SK-N-SH (cell line): Measurements from ENCODE around the gene ASTN2. TPM values are rescaled to one million over a fixed set of nuclear protein-coding genes. Genes with fewer than 3 reads are reported as not detected.

Experiments used
- CTCF ChIA-PET: fragments of 300-600, 350-600 bp; formaldehyde crosslinking; extraction: SDS; loops from one replicate; lab custom pipeline; 2021; lab: Yijun Ruan, JAX
- POLR2A ChIA-PET: fragments of 350-600 bp; sonication (Branson Sonifier 250); formaldehyde crosslinking; extraction: SDS; loops from one replicate; lab custom pipeline; 2020; ENCODE audit warnings: antibody characterized with exemption, inconsistent platforms; lab: Yijun Ruan, JAX
- DNase-seq: peaks from one replicate; pipeline ENCODE4 v3.0.0; 2012
- H2AFZ ChIP-seq: fragments of 200-600 bp; sonication (generic); 2 replicates; pipeline ENCODE4 v1.8.1; 2016; ENCODE audit warnings: antibody characterized with exemption, mild to moderate bottlenecking, low read depth
- H3F3A ChIP-seq: fragments of 200-600 bp; sonication (generic); replicated peaks from 2 replicates; pipeline ENCODE3; 2016; ENCODE audit warnings: antibody characterized with exemption, mild to moderate bottlenecking; ENCODE audit not compliant: insufficient read depth
- H3K27ac ChIP-seq, 2 experiments: fragments of 200-500 bp in 1 of 2; fragments of 200-600 bp in 1 of 2; sonication (Bioruptor generic) in 1 of 2; sonication (generic), shearing (Covaris generic) in 1 of 2; 2 replicates each; pipeline versions ENCODE4 v1.5.1 to v1.6.1; 2014 to 2016; ENCODE audit warnings: low read depth in 2 of 2, inconsistent platforms in 1 of 2, low read length in 1 of 2, mild to moderate bottlenecking in 1 of 2, mixed read lengths in 1 of 2
- H3K27me3 ChIP-seq: fragments of 200-600 bp; sonication (generic), shearing (Covaris generic); 2 replicates; pipeline ENCODE4 v1.6.1; 2016; ENCODE audit warnings: mixed run types; ENCODE audit not compliant: insufficient read depth
- H3K36me3 ChIP-seq, 2 experiments: fragments of 200-500 bp in 1 of 2; fragments of 200-600 bp in 1 of 2; sonication (Bioruptor generic) in 1 of 2; sonication (generic) in 1 of 2; replicated peaks in 1 of 2; 2 replicates each; pipeline versions ENCODE3 to v1.5.1; 2014 to 2016; ENCODE audit warnings: low read length in 1 of 2, mild to moderate bottlenecking in 1 of 2; ENCODE audit not compliant: insufficient read depth in 2 of 2, control insufficient read depth in 1 of 2
- H3K4me1 ChIP-seq, 2 experiments: fragments of 200-500 bp in 1 of 2; fragments of 200-600 bp in 1 of 2; sonication (Bioruptor generic) in 1 of 2; sonication (generic), shearing (Covaris generic) in 1 of 2; 2 replicates each; pipeline versions ENCODE4 v1.5.1 to v1.6.1; 2014 to 2016; ENCODE audit warnings: low read depth in 1 of 2, low read length in 1 of 2, mixed run types in 1 of 2; ENCODE audit not compliant: insufficient read depth in 2 of 2, control insufficient read depth in 1 of 2
- H3K4me2 ChIP-seq: fragments of 200-600 bp; sonication (generic), shearing (Covaris generic); 2 replicates; pipeline ENCODE4 v1.6.1; 2017; ENCODE audit warnings: mixed run types
- H3K4me3 ChIP-seq, 2 experiments: fragments of 200-500 bp in 1 of 2; fragments of 200-600 bp in 1 of 2; sonication (Bioruptor generic) in 1 of 2; sonication (generic), shearing (Covaris generic) in 1 of 2; 2 replicates each; pipeline versions ENCODE4 v1.5.1 to v1.8.1; 2014 to 2016; ENCODE audit warnings: low read depth in 2 of 2, inconsistent platforms in 1 of 2, low read length in 1 of 2, mild to moderate bottlenecking in 1 of 2, mixed read lengths in 1 of 2, moderate library complexity in 1 of 2
- H3K79me2 ChIP-seq: fragments of 200-600 bp; sonication (generic); 2 replicates; pipeline ENCODE4 v1.8.1; 2017; ENCODE audit warnings: mild to moderate bottlenecking; ENCODE audit not compliant: insufficient read depth
- H3K9ac ChIP-seq: fragments of 200-600 bp; sonication (generic); 2 replicates; pipeline ENCODE4 v1.6.1; 2017; ENCODE audit warnings: mixed run types
- H3K9me2 ChIP-seq: fragments of 200-600 bp; sonication (generic); 2 replicates; pipeline ENCODE4 v1.6.1; 2017; ENCODE audit warnings: mixed run types
- H3K9me3 ChIP-seq: fragments of 200-600 bp; sonication (generic); 2 replicates; pipeline ENCODE4 v1.6.1; 2017; ENCODE audit warnings: mixed run types, mild to moderate bottlenecking, moderate library complexity
- H4K20me1 ChIP-seq: fragments of 200-600 bp; sonication (generic); 2 replicates; pipeline ENCODE4 v1.6.1; 2017; ENCODE audit warnings: mild to moderate bottlenecking, mixed run types; ENCODE audit not compliant: insufficient read depth
- EP300 ChIP-seq, 2 experiments: IDR thresholded peaks; 2 replicates each; pipeline versions ENCODE4 v1.4.0 to v1.6.1; 2012; ENCODE audit warnings: borderline replicate concordance in 1 of 2, low read depth in 1 of 2, low read length in 1 of 2
- EZH2phosphoT487 ChIP-seq: fragments of 200-600 bp; sonication (generic); IDR thresholded peaks from 2 replicates; pipeline ENCODE4 v1.6.1; 2017; ENCODE audit warnings: low read depth, mixed run types, mild to moderate bottlenecking, antibody characterized with exemption, moderate library complexity, borderline replicate concordance
- FOSL2 ChIP-seq: IDR thresholded peaks from 2 replicates; pipeline ENCODE4 v1.4.0; 2012; ENCODE audit warnings: low read depth, mild to moderate bottlenecking, moderate library complexity, borderline replicate concordance
- FOXJ3 ChIP-seq: sonication (generic); formaldehyde crosslinking; IDR thresholded peaks from 2 replicates; pipeline ENCODE4 v1.5.1; 2020; ENCODE audit warnings: mild to moderate bottlenecking, missing genetic modification reagents
- FOXM1 ChIP-seq: IDR thresholded peaks from 2 replicates; pipeline ENCODE4 v1.4.0; 2012; ENCODE audit warnings: low read depth, mild to moderate bottlenecking
- GATA2 ChIP-seq: sonication (generic); formaldehyde crosslinking; IDR thresholded peaks from 2 replicates; pipeline ENCODE4 v1.5.0; 2020; ENCODE audit warnings: mild to moderate bottlenecking, missing genetic modification reagents
- NFIC ChIP-seq: IDR thresholded peaks from 2 replicates; pipeline ENCODE4 v1.4.0; 2012; ENCODE audit warnings: borderline replicate concordance
- NRF1 ChIP-seq: IDR thresholded peaks from 2 replicates; pipeline ENCODE4 v1.6.1; 2012; ENCODE audit warnings: low read depth, mild to moderate bottlenecking, low read length
- RAD21 ChIP-seq: IDR thresholded peaks from 2 replicates; pipeline ENCODE4 v1.6.1; 2012; ENCODE audit warnings: mild to moderate bottlenecking, low read length
- RCOR1 ChIP-seq: fragments of 150-350 bp; IDR thresholded peaks from 2 replicates; pipeline ENCODE4 v1.6.1; 2017; ENCODE audit warnings: antibody characterized with exemption, low read length
- RFX5 ChIP-seq: IDR thresholded peaks from 2 replicates; pipeline ENCODE4 v1.6.1; 2012; ENCODE audit warnings: mild to moderate bottlenecking, improper control_type of control experiment, low read length
- SIN3A ChIP-seq: IDR thresholded peaks from 2 replicates; pipeline ENCODE4 v1.6.1; 2012; ENCODE audit warnings: low read depth, mild to moderate bottlenecking, low read length, moderate library complexity, borderline replicate concordance
- TAF1 ChIP-seq: IDR thresholded peaks from 2 replicates; pipeline ENCODE4 v1.6.1; 2012; ENCODE audit warnings: low read depth, mild to moderate bottlenecking, low read length, moderate library complexity, borderline replicate concordance
- WGBS: methylation state at CpG from one replicate; pipeline ENCODE4 v1.1.6; 2017; ENCODE audit warnings: low lambda C conversion rate; 5-methylcytosine and 5-hydroxymethylcytosine counted together
- polyA plus RNA-seq, 3 experiments: library from polyadenylated mRNA; depleted of rRNA; stranded (reverse); fragments of >200 nt; gene quantifications; 2 replicates each; pipeline ENCODE4 v1.2.3, GENCODE V29; 2012
- TF ChIP-seq, protein P1 (sequence below): IDR thresholded peaks from 2 replicates; pipeline ENCODE4; 2012
- TF ChIP-seq, protein P2 (sequence below): fragments of 150-350 bp; IDR thresholded peaks from 2 replicates; pipeline ENCODE4 v1.6.1; 2016; ENCODE audit warnings: mild to moderate bottlenecking, low read depth, low read length

Gene ASTN2
- polyA plus RNA-seq, 1 of the 3 experiments (the other 2 are of a cell fraction): 6.6 TPM

- TF ChIP-seq, protein P1, sequence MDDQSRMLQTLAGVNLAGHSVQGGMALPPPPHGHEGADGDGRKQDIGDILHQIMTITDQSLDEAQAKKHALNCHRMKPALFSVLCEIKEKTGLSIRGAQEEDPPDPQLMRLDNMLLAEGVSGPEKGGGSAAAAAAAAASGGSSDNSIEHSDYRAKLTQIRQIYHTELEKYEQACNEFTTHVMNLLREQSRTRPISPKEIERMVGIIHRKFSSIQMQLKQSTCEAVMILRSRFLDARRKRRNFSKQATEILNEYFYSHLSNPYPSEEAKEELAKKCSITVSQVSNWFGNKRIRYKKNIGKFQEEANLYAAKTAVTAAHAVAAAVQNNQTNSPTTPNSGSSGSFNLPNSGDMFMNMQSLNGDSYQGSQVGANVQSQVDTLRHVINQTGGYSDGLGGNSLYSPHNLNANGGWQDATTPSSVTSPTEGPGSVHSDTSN: no peak
- TF ChIP-seq FOXJ3: no peak
Observed at GRCh38 chr9:116979456-116979855, 435.4 kb downstream of the ASTN2 start (continued).

GRCh38 chr9:116978155-116978554 lies 436.7 kb downstream of the ASTN2 start:
- POLR2A ChIA-PET: no interaction called here

DNA sequence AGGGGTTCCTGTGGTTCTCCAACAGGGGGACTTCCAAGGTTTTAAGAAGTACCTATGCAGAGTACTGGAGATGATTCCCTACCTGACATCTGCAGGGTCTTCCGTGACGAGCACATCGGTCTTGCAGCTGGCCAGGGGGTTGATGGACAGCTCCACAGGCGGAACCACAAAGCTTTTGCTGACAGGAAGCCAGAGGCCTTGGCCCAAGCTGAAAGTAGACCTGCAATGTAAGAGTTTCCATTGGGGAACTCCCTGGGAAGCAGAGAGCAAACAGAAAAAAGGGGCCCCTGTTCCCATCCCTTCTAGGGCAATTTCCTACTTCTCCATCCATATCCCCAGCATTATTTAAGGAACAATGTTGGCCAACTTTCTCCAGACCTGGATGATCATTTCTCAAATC lies 439.7 kb downstream of the ASTN2 start:
- Histone ChIP-seq H3K9me2 (no peaks in the 10 kb centered on the region), H3K27ac (no peak overlapping the region), H4K20me1 (no peaks in the 10 kb centered on the region), H3K9me3 (no peaks in the 10 kb centered on the region), H3K4me2 (no peak overlapping the region), H3K79me2 (no peaks in the 10 kb centered on the region), H3K4me3 (no peak overlapping the region), H3F3A (no peaks in the 10 kb centered on the region), H3K9ac (no peak overlapping the region), H2AFZ (no peak overlapping the region), H3K36me3 (peaks cover 0 to 6% of the 10 kb centered on the region in 2 experiments), H3K4me1 (peaks cover 0 to 9% of the 10 kb centered on the region in 2 experiments; a peak in 2 of 4 replicates), H3K27me3 (no peaks in the 10 kb centered on the region)
- WGBS: 30% methylated on average over 3 of the region's 4 CpGs
- TF ChIP-seq TAF1: no peak
- TF ChIP-seq RFX5: no peak
- no peak for TF ChIP-seq RCOR1
- no peak for TF ChIP-seq NFIC
- no peak for TF ChIP-seq RAD21
- ChIA-PET CTCF (interaction anchor here (1.2 kb wide), 1 partner anchor 99 kb away, joined by 4 read pairs; no protein-coding TSS in a partner anchor), POLR2A (no interaction called here)
- DNase-seq: no peak

More at GRCh38 chr9:116978155-116978554, 436.7 kb downstream of the ASTN2 start:
- TF ChIP-seq GATA2 (CRISPR knock-in tag) (peak; percentile 71), EP300 (IDR thresholded peaks at IDR 0.05; ENCODE audit: borderline replicate concordance in 1 of 2, low read depth in 1 of 2, low read length in 1 of 2) (peak in 1 of 2 experiments; percentile 49; a peak in 2 of 4 replicates), NFIC (no peak)
- no peak for DNase-seq
- H4K20me1 ChIP-seq: no peaks in the 10 kb centered on the region
- no peaks in the 10 kb centered on the region for H3K79me2 ChIP-seq
- no peak overlapping the region for H3K27ac ChIP-seq
- no peaks in the 10 kb centered on the region for H3K27me3 ChIP-seq
- no peaks in the 10 kb centered on the region for H3K9me2 ChIP-seq
- no peaks in the 10 kb centered on the region for H3K36me3 ChIP-seq
- no peak overlapping the region for H3K4me2 ChIP-seq
- H2AFZ ChIP-seq: no peak overlapping the region
- WGBS: 33% methylated on average over 2 of the region's 2 CpGs
- H3K4me3 ChIP-seq: no peak overlapping the region
- H3F3A ChIP-seq: no peaks in the 10 kb centered on the region
- peaks cover 0 to 9% of the 10 kb centered on the region in 2 experiments; a peak in 2 of 4 replicates for H3K4me1 ChIP-seq
- no peaks in the 10 kb centered on the region for H3K9me3 ChIP-seq
- no peak overlapping the region for H3K9ac ChIP-seq
- CTCF ChIA-PET: no interaction called here

GRCh38 chr9:116966199-116966598 lies 448.7 kb downstream of the ASTN2 start:
- Histone ChIP-seq H2AFZ (no peak overlapping the region), H3K27me3 (no peaks in the 10 kb centered on the region), H3K27ac (no peak overlapping the region), H3F3A (no peaks in the 10 kb centered on the region)
- no peak for DNase-seq
- POLR2A ChIA-PET: no interaction called here
- TF ChIP-seq FOXM1 (no peak), NFIC (no peak), SIN3A (no peak), EZH2phosphoT487 (no peak), NRF1 (no peak), FOSL2 (no peak)
- TF ChIP-seq, protein P2, sequence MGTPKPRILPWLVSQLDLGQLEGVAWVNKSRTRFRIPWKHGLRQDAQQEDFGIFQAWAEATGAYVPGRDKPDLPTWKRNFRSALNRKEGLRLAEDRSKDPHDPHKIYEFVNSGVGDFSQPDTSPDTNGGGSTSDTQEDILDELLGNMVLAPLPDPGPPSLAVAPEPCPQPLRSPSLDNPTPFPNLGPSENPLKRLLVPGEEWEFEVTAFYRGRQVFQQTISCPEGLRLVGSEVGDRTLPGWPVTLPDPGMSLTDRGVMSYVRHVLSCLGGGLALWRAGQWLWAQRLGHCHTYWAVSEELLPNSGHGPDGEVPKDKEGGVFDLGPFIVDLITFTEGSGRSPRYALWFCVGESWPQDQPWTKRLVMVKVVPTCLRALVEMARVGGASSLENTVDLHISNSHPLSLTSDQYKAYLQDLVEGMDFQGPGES: no peak
- TF ChIP-seq, all 33 proteins: peak for 0
- H3K4me2 ChIP-seq: no peak overlapping the region
- no peaks in the 10 kb centered on the region for H3K9me2 ChIP-seq
- no peak overlapping the region for H3K4me3 ChIP-seq
- H3K36me3 ChIP-seq: peaks cover 0 to 2% of the 10 kb centered on the region in 2 experiments
- no peaks in the 10 kb centered on the region for H3K79me2 ChIP-seq
- H3K9me3 ChIP-seq: no peaks in the 10 kb centered on the region
- H3K9ac ChIP-seq: no peak overlapping the region
- CTCF ChIA-PET: no interaction called here
- H4K20me1 ChIP-seq: no peaks in the 10 kb centered on the region
- no peaks in the 10 kb centered on the region for H3K4me1 ChIP-seq
